Inflammatory macrophage (primary cell): ENCODE measurements around the gene HTR1D.

ENCODE experiments used
- DNase-seq, 2 donors: peaks; one replicate each; pipeline ENCODE4 v3.0.0-alpha.2; 2020 to 2022

HTR1D gene

DNA sequence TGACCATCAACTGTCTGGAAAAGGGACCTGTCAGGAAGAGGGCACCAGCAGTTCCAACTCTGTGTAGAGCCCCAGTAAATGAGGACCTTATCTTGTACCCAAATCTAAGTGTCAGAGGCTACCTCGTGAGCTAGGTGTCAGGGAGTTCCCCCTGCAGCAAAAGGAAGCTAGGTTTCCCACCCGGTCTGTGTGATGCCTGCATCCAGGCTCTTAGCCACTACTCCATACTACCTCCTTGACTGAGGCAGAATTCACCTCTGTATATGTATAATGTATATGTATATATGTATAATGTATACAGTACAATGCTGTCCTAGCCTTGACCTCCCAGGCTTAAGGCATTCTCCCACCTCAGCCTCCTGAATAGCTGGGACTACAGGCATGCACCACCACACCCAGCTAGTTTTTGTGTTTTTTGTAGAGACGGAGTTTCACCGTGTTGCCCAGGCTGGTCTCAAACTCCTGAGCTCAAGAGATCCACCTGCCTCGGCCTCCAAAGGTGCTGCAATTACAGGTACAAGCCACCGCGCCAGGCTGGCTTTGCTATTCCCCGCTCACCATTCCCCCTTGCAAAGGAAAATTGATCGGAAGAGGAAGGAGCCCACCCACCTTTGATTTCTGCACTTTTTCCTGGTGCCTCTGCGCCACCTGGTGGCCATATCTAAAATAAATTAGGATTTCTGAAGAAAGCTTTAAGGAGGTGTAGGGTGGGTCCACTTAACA, 32.9 kb downstream of the HTR1D start:
- DNase-seq: peak; percentile 49

- peak; percentile 51 to 60 for DNase-seq
These were observed 37.4 kb downstream of the HTR1D start for GRCh38 chr1:23179862-23180261.

DNA sequence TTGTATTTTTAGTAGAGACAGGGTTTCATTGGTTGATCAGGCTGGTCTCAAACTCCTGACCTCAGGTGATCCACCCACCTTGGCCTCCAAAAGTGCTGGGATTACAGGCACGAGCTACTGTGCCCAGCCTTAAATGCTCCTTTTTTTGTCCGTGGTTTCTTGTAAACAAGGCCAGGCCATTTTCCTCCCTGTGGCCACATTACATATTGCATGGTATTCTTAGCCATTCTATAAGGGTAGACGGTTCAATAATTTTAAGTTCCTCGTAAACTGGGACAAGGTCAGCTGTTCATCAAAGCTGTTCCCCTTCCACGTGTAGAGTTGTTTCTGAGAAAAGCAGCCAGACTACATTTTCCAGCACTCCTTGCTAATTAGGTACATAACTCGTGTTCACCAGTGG, 38.4 kb downstream of the HTR1D start:
- peak; percentile 34 to 48 for DNase-seq

DNA sequence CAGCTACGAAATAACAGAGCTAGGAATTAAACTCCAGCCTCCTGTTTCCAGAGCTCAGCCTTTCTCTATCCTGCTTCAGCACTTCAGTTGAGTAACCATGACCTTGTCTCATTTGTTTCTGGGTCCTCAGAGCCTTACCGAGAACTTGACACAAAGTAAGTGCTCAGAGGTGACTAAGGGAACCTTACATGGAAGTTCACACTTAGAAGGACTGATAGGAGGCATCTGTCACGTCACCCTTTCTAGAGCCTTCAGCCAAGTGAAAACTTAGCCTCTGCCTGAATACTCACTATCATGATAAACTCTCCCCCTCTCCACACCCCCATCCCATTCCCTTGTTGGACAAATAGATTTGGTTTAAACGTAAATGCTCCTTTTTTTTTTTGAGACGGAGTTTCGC, 38.9 kb downstream of the HTR1D start:
- no peak for DNase-seq

GRCh38 chr1:23177438-23178380, 39.6 kb downstream of the HTR1D start:
- peak; percentile 47 to 59 for DNase-seq

DNA sequence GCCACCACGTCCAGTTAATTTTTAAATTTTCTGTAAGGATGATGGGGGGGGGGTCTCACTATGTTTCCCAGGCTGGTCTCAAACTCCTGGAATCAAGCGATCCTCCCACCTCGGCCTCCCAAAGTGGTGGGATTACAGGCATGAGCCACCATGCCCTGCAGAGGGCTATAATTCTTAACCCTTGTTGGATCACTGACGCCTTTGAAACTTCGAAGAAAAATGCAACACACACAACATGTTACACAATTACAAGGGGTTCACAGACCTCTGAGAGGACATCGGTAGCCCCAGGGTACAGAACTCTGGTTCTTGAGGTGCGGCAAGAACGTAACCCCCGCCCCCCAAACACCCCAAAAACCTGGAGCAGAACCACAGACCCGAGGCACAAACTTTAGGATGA, 40.3 kb downstream of the HTR1D start:
- DNase-seq: no peak

GRCh38 chr1:23174426-23175110, 42.7 kb downstream of the HTR1D start:
- no peak for DNase-seq

- no peak for DNase-seq
These were observed 46.0 kb downstream of the HTR1D start for GRCh38 chr1:23171181-23171755.

- DNase-seq: peak; percentile 96 to 98
These were observed 47.5 kb downstream of the HTR1D start for GRCh38 chr1:23169727-23170335.

- peak in 1 of 2 donors; percentile 12 for DNase-seq
These were observed 48.1 kb downstream of the HTR1D start for GRCh38 chr1:23169195-23169575.

DNA sequence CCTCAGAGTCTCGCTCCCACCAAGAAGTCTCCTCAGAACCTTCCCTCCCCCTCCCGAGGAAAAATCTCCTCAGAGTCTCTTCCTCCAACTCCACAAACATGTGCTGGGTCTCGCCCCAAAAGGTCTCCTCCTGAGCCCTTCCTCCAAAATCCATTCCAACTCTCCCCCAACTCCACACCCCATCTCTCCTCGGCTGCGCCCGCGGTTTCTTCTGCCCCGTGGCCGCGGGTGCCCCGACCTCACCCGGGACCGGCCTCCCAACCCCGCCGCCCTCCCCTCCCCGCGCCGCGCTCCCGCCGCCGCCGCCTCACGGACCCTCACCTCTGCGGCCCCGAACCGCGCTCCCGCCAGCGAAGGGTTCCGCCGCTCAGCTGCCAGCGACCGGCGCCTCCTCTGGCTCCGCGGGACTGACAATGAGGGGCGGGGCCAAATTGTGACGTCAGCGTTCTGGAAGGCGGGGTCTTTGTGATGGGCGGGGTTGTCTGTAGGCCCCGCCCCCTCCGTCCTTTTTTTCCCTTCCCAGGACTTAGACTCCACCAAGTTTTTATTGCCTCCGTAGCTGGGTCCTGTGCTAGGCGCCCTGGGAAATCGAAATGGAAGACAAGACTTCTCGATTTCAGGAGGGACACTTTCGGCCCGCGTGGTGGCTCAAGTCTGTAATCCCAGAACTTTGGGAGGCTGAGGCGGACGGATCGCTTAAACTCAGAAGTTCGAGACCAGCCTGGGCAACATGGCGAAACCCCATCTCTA, 48.7 kb downstream of the HTR1D start, which contains the start of gene LUZP1:
TSS of gene LUZP1 (minus strand) at position 412 of the 750 bp plus-strand sequence.
- peak; percentile 88 to 92 for DNase-seq

GRCh38 chr1:23168079-23168444, 49.2 kb downstream of the HTR1D start:
- DNase-seq: peak in 1 of 2 donors; percentile 42

GRCh38 chr1:23167353-23168078, 49.8 kb downstream of the HTR1D start:
- peak in 1 of 2 donors; percentile 29 for DNase-seq

DNA sequence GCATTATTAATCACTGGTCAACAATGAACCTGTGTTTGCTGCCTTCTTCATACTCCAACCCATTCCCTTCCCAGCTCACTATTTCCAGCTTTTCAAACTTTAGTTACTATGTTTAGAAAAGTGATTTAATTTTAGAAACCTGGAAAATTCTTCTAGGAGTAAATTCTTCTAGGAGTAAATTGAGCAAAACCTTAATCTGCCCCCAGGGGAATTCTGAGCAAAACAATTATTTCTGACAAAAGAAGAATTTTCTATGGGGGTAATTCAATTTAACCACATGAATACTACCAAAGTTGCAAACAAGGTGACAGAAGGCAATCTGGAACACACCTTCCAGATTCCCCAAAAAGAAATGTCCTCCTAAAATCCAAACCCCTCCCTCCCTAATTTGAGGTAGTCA, 50.4 kb downstream of the HTR1D start:
- no peak for DNase-seq

GRCh38 chr1:23163395-23163794, 53.9 kb downstream of the HTR1D start:
- DNase-seq: no peak

DNA sequence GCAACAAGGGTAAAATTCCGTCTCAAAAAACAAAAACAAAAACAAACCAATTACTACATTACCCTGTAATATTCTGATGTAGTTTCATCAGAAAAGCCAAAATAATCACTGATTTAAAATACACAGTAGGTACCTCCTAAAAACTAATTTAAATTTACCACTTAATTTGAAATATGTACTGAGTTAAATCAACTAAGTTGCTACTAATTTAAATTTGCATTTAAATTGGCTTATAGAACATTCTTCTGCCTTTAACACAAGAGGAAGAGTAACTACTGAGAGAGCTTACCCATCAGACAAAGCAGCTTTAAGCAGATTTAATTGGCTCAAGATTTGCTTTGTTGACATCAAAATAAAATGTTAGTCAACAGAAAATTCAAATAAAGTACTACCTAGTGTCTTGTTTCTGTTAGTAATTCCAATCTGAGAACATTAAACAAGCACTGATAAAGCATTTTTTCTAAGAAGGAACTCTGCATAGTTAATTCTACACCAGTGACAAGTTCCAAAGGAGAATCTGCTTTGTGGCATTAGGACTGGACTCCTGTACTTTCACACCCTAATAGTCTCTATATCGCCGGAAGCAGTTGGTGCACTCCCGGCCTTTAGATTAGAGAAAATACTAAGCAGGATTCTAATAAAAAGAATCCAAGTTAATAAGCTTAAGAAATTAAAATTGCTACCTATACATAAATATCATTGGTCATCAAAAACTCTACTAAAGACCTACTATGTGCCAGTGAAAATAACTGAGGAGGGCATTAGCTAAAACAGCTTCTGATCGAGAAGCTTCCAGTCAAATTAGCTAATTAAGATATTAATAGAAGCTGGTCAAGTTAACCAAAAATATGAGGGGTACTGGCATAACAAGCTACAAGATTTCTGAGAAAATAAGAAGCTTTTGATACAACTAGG, 57.1 kb downstream of the HTR1D start:
- no peak for DNase-seq

DNA sequence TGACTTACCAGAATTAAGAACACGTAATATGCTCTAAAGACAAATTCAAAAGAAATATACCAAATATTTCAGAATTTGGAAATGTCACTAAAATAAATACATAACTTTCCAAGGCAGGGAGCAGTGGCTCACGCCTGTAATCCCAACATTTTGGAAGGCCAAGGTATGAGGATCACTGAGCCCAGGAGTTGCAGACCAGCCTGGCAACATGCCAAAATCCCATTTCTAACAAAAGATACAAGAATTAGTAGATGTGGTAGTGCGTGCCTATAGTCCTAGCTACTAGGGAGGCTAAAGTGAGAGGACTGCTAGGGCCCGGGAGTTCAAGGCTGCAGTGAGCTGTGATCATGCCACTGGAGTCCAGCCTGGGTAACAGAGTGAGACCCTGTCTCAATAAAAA, 60.4 kb downstream of the HTR1D start:
- no peak for DNase-seq

- DNase-seq: no peak
These were observed 64.2 kb downstream of the HTR1D start for GRCh38 chr1:23152966-23153684.

DNA sequence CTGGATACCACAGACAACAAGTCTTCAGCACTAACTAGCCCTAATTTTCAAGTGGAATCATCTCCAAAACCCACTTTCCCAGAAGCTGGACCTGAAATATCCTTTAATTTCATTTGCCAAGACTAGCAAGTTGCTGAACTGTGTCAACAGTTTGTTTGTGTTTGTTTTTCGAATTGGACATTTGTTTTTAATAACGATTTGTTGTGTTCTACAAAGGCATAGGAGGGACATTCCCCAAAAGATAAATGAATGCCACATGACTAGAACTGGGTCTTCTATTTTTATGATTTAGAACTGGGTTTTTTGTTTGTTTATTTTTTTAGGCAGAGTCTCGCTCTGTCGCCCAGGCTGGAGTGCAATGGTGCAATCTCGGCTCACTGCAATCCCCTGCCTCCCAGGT, 66.6 kb downstream of the HTR1D start:
- no peak for DNase-seq
